T-helper 1 cell treated with Interleukin-12 subunit alpha and Interleukin-12 subunit beta and Interleukin-4 antibody, amounts not matched to agents 30 ng/mL and 1 ng/mL, for 36 hours (primary cell): ENCODE data around the gene NAXE. TPM values are rescaled to one million over a fixed set of nuclear protein-coding genes. Genes with fewer than 3 reads are reported as not detected.
"Not testable (repeated sequence)": the region's sequence is repeated elsewhere in the genome, so short reads cannot be mapped to it uniquely, and the experiment has no call there.

Experiments used
- intact Hi-C: fragments of 100-400 bp; cut with micrococcal nuclease; formaldehyde crosslinking; loops from one replicate; pipeline ENCODE4 v1.15.1; 2024
- total RNA-seq: library from RNA; stranded (reverse); gene quantifications from 2 replicates; pipeline ENCODE4 v1.2.3, GENCODE V29; 2022

Gene NAXE
- total RNA-seq, 1 donor from 2014 or later: 58.2 TPM

DNA sequence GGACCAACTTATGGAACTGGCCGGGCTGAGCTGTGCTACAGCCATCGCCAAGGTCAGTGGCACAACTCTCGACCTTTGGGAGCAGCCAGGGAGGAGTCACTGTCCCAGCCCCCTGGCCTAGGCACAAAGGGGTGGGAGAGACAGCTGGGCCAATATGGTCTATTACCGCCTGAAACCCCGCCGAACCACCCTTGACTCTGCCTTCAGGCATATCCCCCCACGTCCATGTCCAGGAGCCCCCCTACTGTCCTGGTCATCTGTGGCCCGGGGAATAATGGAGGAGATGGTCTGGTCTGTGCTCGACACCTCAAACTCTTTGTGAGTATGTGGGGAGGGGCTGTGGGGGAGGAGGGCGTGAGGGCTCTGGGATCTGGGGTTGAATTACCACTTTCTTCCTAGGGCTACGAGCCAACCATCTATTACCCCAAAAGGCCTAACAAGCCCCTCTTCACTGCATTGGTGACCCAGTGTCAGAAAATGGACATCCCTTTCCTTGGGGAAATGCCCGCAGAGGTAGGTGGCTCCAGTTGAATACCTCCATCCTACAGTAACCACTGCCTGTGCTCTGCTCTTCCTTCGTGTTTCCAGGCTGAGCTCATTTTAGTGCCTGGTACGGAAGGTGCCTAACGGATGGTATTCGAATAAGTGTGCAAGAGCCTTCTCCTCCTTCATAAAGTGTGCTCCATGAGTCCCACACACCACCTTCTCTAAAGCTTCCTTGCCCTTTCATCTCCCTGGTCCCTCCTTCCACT is 758 bp downstream of the NAXE start:
- intact Hi-C loops: loop anchor here (1.0 kb wide), 1 partner anchor 9 kb away; the partner anchor contains the start of gene GPATCH4

DNA sequence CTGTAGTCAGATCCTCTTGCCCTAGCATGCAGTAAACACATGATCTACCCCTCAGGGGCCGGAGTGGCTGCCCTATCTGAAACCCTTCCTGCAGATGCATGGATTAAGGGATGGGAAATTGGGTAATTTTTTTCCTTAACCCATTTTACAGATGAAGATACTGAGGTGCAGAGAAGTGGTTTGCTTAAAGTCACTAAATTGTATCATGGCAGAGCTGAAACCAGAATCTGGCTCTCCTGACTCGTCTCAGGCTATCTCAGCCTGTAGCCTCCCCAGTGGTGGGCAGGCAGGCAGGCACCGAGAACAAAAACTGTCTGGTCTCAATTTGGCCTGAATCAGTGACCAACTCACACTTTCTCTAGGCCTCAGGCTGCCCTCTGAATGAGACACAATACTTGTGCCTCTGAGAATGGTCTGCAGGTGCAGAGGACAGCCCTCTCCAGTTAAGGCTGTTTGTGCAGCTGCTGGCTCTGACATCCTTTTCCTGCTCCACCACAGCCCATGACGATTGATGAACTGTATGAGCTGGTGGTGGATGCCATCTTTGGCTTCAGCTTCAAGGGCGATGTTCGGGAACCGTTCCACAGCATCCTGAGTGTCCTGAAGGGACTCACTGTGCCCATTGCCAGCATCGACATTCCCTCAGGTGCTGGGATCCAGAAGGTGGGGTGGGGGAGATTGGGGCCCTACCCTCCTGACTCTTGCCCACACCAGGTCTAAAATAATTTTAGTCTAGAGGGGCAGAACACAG is 1.5 kb downstream of the NAXE start:
- intact Hi-C loops: loop anchor here (1.0 kb wide), 1 partner anchor 8 kb away; the partner anchor contains the start of gene GPATCH4

DNA sequence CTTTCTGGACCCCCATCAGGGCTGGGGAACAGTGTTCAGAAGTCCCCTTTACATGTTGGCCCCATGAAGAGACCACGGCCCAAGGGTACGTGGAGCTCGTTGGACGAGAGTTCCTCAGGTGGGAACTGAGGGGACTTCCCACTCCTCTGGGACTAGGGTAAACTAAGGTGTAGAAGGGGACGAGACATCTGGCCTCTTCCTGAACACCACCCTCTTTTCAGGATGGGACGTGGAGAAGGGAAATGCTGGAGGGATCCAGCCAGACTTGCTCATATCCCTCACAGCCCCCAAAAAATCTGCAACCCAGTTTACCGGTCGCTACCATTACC is 2.0 kb downstream of the NAXE start:
- intact Hi-C loops: no loop called here

DNA sequence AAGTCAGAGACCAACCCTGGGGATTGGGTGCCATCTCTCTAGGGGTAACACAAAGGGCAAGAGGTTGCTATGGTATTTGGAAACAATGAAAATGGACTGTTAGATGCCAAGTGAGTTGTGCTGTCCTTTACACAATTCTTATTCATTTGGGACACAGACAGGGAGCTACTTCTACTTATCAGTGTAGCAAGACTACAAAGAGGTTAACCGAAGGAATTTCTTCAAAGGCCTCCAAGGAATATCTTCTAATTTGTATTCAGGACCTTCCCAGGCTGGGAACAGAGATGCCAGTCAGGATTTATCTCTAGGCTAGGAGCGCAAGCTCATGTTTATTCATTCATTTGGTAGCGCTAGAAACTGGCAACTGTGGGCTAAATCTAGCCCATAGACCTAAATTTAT is 2.6 kb downstream of the NAXE start:
- intact Hi-C loops: no loop called here

DNA sequence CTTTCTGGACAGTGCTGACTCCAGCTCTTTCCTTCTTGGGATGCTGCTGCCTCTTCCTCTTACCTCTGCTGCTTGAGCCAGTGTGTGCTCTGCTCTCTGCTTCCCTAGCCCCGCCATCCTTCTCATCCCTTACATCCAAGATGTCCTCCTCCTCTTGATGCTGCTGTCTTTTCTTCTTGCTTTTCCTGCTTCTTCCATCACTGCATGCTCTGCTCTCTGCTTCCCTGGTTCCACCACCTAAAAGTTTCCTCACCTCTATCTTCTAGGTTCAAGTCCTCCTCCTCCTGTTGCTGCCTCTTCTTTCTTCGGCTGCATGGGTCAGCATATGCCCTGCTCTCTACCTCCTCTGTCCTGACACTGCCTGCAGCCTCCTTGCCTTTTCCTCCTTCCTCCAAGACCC is 3.4 kb downstream of the NAXE start:
- intact Hi-C loops: no loop called here

DNA sequence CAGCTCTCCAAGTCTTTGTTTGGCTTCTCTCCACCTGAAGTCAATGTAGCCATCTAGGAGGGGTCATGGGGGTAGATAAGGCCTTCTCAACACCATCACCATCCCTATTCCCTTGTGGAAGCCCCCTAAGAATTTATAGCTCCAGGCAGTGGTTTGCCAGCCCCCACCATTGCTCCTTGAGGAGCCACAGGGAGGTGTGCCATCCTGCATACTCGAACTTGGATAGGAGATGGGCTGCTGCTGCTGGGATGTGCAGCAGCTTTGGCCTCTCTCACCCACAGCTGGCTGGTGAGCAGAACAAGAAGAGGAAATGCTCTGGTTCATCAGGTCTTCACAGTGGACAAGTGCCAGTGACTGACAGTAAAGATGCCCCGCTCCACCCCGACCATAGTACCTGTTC is 4.8 kb downstream of the NAXE start:
- intact Hi-C loops: no loop called here

DNA sequence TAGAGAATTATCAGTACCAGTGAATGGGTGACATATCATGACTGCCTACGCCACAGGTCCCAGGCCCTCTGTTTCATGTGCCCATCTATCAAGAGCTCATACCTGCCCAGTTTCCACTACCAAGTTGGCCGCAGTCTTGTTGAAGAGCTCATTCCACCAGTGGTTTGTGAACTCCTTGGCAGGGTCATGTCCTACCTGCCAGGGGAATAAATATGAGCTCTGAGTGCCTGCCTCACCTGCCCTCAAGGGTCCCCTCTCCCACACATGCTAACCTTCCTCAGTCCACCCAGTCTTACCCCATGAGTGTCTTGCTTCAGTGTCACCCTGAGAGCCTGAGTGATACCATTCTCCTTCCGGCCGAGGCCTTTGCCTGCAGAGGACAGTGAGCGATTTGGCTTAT is 6.5 kb downstream of the NAXE start:
- intact Hi-C loops: no loop called here

DNA sequence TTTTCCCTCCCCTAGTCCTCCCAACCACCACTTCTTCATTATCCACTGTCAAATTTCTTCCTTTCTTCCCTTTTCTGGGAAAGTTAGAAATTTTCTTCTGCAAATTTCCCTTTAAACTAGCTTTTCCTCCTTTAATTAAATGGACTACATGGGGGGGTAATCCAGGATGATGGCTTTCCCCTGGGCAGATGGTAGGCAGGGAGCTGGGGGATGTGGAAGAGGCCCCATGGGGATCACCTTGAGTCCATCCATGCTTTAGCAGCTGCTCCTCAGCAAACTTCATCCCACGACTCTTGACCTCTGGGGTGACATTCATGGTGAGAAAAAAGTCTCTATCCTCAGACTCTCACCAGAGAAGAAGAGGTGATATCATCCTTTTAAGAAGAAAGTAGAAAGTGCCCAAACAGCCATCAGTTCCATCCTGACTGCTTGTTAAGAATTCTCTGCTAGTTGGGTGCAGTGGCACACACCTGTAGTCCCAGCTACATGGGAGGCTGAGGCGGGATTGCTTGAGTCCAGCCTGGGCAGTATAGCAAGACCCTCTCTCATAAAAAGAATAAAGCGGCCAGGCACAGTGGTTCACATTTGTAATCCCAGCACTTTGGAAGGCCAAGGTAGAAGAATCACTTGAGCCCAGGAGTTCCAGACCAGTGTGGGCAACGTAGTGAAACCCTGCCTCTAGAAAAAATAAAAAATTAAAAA is 7.3 kb downstream of the NAXE start:
- intact Hi-C loops: no loop called here

DNA sequence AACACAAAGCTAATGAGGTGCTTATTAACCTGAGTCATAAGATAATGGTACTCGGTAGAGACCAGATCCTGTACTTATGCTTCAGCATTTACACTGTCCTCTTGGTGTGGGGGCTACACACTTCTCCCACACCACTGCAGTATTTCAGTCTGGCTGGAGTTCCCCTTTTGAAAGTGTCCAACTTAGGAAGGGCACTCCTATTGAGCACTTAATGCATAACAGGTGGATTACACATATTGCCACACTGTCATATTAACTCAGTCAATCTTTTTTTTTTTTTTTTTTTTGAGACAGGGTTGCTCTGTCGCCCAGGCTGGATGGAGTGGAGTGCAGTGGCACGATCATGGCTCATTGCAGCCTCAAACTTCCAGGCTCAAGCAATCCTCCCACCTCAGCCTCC is 8.2 kb downstream of the NAXE start:
- intact Hi-C loops: loop anchor here (2.0 kb wide), 2 partner anchors 15 to 119 kb away; no protein-coding TSS in a partner anchor

DNA sequence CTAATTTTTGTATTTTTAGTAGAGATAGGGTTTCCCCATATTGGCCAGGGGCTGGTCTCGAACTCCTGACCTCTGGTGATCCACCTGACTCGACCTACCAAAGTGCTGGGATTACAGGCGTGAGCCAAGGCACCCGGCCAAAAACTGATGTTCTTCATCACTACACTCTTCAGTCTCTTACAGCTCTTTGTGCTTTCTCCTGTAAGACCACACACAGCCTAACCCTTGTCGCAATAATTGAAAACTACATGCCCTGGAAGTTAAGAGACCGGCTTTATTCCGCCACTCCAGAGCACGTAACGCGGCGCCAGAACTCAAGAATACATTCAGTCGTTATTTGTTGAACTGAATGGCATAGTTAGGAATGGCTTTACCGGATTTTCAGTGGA is 9.2 kb downstream of the NAXE start:
- intact Hi-C loops: loop anchor here (1.0 to 2.0 kb wide), 9 partner anchors 8 to 167 kb away; partner anchors contain the start of genes IQGAP3, ISG20L2, METTL25B and PRCC

DNA sequence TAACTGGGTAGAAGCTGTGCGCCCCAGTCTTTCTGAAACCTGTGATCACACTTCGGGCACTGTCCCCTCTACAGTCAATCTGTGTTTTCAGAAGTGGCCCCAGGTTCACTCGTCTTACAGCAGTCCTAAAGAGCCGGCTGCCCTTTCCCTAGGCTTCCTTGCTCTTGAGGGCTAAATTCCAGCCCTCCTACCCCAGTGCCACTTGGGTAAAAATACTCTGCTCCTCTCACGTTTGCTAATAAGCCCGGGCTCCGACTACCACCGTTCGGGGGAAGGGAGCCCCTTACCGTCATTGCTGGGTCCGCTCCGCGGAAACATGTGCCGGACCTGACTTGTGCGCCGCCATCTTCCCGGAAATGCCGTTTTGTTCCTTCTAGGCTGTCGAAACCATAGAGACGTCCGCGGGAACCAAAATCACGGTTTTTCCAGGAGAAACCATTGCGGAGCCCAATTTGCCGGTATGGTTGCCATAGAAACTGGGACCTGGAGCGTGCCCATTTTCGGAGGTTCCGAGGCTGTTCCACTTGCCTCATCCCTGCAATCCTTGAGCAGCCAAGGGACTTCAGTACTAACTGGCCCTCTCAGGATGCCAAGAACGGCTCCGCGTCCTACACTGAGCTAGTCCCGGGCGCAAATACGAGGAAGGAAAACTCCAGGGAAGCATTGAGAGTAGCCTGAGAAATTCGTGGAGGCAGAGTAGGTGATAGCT is 9.7 kb downstream of the NAXE start, which contains the start of gene GPATCH4:
GPATCH4 (minus strand) TSS at position 358 of the 709 bp plus-strand sequence.
- intact Hi-C loops: loop anchor here (1.0 to 2.0 kb wide), 9 partner anchors 9 to 166 kb away; partner anchors contain the start of genes IQGAP3, ISG20L2, METTL25B and PRCC

DNA sequence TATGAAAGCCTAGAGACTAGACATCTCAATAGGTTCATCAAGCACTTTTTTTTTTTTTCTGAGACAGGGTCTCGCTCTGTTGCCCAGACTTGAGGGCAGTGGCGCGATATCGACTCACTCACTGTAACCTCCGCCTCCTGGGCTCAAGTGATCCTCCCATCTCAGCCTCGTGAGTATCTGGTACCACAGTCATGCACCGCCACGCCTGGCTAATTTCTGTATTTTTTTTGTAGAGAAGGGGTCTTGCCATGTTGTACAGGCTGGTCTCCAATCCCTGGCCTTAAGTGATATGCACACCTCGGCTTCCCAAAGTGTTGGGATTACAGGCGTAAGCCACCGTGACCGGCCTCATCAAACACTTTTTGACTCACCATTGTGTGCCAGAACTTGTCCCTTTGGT is 10.3 kb downstream of the NAXE start:
- intact Hi-C loops: loop anchor here (1.0 to 2.0 kb wide), 9 partner anchors 10 to 165 kb away; partner anchors contain the start of genes IQGAP3, ISG20L2, METTL25B and PRCC

DNA sequence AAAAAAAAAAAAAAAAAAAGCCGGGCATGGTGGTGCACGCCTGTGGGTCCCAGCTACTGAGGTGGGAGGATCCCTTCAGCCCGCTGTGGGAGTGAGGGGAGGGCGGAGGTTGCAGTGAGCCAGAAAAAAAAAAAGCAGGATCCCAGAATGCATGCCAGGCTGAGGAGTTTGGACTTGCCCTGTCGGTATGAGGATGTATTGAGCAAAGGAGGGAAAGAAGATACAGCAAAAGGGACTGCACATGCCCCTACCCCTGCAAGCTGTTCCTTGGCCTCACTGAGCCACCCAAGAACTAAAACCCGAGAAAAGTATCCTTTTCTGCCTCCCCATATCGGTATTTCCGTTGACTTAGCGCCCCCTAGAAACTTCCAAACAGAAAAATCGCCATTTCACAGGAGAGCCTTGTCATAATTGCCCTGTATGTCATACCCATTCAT is 11.0 kb downstream of the NAXE start:
- intact Hi-C loops: no loop called here

DNA sequence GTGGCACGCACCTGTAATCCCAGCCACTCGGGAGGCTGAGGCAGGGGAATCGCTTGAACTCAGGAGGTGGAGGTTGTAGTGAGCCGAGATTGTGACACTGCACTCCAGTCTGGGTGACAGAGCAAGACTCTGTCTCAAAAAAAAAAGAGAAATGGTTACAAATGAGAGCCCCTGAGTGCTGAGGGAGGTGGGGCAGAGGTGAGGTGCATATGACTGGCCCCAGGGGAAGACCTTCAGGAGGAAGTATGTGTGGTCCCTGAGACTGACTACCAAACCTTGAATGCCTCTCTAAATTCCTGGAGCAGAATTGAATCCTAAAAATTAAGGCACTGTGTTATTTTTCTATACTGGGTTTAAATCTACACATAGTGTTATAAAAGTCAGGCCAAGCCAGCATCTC is 15.8 kb downstream of the NAXE start:
- intact Hi-C loops: not testable (repeated sequence)

DNA sequence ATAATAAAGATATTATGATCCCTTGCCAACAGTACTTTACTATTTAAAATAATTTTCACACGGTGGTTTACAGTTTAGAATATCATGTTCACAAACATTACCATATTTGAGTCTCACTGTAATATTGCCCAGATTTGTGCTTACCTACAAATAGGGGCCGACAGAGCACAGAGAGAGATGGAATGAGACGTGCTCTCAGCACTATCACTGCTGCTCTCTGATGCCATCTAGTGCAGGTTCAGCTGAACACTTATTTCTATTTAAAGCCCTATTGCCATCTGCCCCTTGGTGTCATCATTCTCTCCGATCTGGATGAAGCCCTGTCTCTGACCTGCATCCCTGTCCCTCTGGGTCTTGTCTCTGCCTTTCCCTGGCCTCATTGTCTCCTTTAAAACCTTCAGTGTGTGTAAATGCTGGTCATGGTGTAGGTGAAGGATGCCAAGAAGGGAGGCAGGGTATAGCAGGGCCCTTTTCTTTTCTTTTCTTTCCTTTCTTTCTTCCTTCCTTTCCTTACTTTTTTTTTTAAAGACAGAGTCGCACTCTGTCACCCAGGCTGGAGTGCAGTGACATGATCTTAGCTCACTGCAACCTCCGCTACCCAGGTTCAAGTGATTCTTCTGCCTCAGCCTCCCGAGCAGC is 16.6 kb downstream of the NAXE start:
- intact Hi-C loops: loop anchor here (1.0 to 2.0 kb wide), 6 partner anchors 24 to 223 kb away; partner anchors contain the start of gene MEF2D

DNA sequence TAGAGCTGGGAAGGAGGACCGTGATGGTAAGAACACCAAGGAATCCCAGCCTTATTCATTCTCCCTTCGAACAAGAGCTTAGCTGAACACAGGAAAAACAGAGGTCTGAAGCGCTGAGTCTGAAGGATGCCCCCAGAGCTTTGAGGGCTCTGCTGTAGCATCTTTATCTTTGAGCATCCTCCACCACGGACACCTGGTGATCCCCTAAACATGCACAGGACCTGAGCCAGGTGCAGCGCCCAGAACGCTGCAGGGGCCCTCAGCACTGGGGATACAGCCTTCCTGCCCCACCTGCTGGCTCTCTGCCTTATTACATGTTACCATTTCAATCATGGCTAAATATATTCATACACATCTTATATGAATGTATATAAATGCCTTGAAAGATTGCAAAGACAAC is 17.4 kb downstream of the NAXE start:
- intact Hi-C loops: loop anchor here (1.0 to 2.0 kb wide), 6 partner anchors 25 to 224 kb away; partner anchors contain the start of gene MEF2D

DNA sequence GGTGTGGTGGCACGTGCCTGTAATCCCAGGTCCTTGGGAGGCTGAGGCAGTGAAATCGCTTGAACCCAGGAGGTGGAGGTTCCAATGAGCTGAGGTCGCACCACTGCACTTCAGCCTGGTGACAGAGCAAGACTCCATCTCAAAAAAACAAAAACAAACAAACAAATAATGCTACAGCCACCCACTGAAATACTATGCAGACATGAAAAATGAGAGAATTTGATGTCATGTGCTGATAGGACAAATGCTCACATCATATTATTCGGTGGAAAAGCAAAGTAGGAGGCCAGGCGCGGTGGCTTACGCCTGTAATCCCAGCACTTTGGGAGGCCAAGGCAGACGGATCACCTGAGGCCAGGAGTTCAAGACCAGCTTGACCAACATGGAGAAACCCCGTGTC is 18.5 kb downstream of the NAXE start:
- intact Hi-C loops: not testable (repeated sequence)

DNA sequence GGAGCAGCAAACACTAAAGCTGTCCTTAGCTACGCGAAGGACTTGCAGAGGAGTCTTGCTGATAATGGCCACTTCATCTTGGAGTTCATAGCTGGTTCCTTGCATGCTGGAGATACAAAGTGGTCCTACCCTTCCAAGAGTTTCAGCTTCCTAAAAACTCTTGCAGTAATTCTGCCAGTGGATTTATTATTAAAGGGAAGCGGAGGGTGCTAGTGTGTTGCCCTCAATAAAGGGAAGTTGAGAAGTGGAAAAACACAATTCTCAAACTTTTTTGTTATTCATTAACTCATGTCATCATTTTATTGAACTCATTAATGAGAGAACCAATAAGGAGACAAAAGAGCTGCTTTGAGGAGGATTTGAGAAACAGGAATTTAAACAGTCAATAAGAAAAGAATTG is 21.1 kb downstream of the NAXE start:
- intact Hi-C loops: no loop called here

DNA sequence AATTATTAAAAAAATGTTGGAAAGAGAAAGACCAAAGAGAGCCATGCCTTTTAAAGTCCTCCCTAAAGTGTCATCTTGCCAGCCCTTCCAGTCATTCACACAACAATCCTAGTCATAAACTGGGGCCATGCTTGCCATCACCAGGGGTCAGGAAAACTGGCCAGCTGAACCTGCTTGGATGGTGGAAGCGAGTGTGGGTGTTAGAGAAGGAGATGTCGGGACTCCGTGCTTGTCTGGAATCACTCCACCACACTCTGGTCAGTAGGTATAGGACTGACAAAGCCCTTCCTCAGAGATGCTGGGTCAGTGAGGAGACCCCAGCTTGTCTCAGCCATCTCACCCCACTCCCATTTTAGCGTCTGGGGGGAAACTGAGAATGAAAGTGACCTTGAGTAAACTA is 24.4 kb downstream of the NAXE start:
- intact Hi-C loops: no loop called here

DNA sequence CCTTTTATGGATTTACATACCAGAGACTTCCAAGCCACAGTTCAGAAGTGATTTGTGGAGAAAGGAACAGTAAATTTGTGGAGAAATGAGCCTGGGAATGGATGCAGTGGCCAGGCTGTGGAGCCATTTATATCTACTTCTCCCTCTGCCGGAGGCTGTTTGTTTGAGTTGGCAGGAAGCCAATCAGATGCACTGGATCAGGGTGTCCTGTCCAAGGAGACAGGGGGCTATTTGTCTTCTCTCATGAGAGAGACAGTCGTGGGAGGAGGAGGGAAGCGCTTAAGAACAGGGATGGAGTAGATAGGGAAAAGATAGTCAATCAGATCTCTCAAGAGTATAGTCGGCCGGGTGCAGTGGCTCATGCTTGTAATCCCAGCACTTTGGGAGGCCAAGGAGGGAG is 24.9 kb downstream of the NAXE start:
- intact Hi-C loops: no loop called here
